Central memory CD4-positive, alpha-beta T cell (primary cell): ENCODE results near the gene NACC2.

Source experiments
- DNase-seq: peaks from one replicate; pipeline ENCODE4 v3.0.0; 2022

NACC2 gene

GRCh38 chr9:136054798-136055714 is 40.0 kb downstream of the NACC2 start:
- no peak for DNase-seq

DNA sequence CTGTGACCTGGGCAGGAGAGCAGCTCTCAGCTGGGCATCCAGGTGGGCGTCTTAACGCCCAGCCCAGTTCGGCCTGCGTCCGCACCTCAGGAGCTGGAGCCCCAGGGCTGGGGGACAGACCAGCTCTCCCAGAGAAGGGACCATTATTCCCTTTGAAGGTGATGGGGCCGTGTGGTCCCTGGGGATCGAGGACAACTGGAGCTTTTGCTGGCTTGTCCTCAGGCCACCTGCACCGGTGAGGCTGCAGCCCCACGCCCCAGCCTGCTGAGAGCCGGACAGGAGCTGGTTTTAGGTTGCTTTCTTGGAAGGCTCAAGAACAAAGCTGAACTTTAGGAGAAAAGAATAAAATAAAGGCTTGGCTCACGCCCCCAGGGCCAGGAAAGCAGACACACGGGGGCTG is 40.9 kb downstream of the NACC2 start:
- DNase-seq: no peak

DNA sequence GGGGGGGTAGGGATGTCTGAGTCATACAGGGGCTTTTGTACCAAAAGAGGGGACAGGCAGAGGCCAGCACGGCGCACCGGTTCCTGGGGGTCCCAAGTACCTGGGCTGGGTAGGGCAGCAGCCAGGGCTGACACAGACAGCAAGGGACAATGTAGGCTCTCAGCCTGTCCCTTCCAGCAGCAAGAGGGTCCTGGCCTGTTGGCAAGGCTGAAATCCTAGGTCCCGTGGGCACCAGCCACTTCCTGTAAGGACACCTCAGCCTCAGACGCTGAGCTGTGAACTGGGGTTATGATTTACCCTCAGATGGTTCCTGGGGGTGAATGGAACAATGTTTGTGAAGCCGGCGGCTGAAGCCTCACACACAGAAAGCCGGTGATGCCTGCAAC is 41.3 kb downstream of the NACC2 start:
- DNase-seq: no peak

- no peak for DNase-seq
These were observed 41.9 kb downstream of the NACC2 start for GRCh38 chr9:136052991-136053756.

DNA sequence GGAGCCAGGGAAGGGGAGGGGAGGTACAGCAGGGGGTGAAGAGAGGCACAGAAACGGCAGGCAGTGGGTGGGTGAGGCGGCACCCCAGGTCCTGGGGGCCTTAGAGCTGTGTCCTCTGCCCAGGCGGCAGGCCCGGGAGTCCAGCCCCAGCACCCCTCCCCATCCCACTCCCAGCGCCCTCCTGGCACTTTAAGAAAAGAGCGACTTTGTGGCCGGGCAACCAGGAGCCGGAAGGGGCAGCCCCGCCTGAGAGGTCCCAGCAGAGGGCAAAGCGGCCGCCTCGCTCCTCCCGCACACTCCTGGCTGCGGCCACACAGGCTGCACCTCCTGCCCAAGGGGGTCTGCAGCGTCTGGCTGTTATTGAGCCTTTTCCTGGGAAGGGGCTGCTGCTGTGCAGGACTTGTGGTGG is 42.6 kb downstream of the NACC2 start:
- DNase-seq: no peak

DNA sequence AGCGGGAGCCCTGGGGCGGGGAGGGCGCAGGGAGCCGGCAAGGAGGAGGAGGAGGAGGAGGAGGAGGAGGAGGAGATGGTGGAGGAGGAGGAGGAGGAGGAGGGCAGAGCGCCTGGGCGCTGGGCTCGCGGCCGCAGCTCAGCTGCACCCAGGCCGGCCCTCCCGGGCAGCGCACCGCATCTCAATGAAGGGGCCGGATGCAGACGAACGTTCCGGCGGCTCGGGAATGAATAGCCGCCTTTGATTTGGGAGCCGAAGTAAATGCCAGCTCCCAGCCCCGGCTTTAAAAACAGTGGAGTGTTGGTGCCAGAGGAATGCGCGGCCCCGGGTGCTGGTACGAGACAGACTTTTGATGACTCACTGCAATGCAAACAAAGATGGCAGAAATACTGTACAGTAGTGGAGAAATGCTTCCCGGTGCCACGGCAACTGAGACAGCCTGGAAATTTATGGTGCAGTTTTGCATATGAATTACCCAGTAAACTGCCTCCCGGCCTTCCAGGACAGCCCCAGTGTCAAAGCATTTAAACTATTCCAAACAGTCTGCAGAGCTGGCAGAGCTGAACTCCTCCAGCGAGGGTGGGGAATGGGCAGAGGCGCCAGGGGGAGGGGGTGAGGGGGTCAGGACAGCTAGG is 43.1 kb downstream of the NACC2 start:
- no peak for DNase-seq

DNA sequence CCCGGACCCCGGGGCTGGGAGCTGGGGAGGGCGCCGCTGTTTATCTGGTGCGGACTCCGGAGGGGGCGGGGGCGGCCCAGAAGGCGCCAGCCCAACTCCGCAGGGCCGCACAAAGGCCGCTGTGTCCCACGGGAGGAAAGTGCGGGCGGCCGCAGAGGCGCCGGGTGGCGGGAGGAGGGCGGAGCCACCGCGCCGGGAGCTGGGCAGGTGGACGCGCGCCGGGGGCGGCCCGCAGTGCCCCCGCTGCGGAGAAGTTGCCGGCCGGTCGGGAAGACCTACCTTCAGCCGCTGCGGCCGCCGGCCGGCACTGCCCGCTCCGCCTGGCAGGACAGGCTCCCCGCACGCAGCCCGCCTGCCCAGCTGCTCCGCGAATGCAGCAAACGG is 43.6 kb downstream of the NACC2 start:
- no peak for DNase-seq

DNA sequence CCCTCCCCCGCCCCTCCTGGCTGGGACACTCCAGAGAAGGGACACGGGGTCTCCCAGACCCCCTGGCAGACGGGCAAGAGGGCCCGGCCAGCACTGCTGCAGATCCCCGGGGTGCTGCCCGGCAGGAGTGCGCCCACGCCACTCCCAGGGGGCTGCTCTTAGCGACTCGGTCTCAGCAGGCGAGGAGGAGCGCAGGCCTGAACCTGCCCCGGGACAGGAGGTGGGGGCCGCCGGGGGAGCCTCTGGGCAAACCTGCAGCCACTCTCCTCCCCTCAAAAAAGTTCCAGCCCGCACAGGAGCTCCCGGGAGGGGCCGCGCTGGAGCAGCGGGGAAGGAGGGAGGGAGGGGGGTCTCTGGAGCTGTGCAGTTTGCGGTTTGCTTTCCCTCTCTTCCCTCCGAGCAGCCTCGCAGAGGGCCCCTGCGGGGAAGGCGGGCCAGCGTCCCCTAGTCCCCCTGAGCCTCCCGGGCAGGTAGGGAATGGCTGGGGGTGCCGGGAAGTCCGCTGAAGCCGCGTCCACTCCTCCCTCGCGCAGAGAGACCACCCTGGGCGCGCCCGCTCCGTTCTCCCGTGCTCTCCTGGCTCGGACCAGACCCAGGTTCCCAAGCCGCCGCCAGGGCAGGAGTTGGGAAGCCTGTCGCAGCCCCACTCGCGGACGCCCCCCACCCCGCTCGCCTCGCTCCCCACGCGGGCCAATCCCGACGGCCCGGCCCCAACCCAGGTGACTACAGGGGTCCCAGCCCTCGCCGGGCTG is 44.2 kb downstream of the NACC2 start:
- DNase-seq: no peak

- no peak for DNase-seq
These were observed 44.8 kb downstream of the NACC2 start for GRCh38 chr9:136050266-136050700.

GRCh38 chr9:136049491-136050265 is 45.4 kb downstream of the NACC2 start:
- no peak for DNase-seq

DNA sequence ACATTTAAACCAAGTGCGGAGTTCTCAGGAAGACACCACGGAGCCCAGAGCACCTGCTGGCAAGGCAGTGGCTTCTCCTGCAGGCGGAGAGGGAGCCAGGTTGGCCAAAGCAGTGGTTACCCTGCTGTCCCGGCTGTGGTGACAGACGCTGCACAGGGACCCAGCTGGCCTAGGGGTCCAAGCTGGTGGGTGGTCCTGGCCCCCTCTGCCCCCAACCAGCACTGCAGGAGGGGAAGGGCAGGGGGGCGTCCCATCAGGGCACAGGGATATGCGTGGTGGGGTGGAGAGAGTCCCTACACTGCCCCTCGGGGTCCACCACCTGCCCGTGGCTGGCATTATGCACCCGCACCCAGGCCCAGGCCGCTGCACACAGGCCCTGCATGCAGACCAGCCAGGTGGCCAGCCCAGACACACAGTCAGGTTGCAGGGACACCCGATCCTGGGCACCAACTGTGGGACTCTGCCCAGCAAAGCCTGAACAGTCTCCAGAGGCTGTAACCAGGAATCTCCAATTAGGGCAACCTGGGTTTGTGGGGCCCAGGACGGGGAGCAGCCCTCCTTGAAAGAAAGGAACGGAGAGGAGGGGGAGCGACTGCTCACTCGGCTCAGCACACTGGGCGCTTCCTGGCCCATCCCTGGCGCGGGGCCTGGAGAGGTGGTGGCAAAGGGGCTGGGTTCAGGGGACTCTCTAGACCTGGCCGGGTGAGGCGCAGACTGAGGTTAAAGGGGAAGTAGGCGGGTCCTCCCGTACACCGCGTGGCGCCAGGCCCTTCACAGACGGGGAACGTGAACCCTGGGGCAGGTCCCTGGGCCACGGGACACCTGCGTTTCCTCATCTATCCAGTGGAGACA is 46.3 kb downstream of the NACC2 start:
- no peak for DNase-seq

GRCh38 chr9:136047775-136048559 is 47.1 kb downstream of the NACC2 start:
- no peak for DNase-seq

- DNase-seq: peak; percentile 10
These were observed 47.9 kb downstream of the NACC2 start for GRCh38 chr9:136047076-136047774.

GRCh38 chr9:136046554-136046920 is 48.6 kb downstream of the NACC2 start:
- no peak for DNase-seq

DNA sequence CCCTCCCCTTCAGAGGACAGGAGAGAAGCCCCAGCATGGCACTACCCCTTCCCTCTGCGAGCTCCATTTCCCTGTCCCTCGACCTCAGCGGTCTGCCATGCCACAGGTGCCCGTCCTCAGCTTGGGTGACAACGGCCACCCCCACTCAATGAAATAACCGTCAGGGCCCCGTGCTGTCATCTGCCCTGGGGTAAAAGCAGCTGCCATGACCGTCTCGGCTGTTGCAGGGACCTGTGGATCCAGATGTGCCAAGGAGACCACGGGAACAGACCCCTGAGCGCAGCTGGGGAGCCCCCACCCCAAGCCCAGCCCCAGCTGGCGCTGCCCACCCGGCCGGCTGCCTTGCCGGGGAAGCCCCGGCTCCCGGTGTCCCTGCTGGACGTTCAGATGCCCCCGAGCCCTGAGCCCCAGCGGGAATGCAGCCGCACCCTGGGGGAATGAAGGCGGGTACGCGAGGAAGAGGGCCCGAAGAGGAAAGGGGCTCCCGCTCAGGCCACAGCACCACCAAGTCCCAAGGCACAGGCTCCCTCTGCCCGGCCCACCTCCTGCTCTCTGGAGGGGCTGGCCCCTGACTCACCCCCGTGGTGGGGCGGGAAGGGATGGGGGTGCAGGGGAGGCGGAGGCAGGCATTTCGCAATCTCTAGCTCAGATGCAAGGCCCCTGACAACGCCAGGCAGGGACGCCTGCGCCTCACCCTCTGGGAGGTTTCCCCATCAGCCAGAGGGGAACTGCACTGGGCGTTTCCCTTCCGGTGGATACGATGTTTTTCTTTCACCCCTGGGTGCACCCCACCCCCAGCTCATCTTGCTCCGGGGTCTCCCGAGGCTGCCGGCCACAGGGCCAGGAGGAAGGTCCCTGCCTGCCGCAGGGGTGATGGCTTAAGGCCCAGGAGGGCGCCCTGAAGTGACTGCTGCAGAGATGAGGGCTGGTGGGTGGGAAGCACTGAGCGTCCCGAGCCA is 49.2 kb downstream of the NACC2 start:
- DNase-seq: no peak

GRCh38 chr9:136044971-136045594 is 50.0 kb downstream of the NACC2 start:
- no peak for DNase-seq

GRCh38 chr9:136044207-136044970 is 50.7 kb downstream of the NACC2 start:
- DNase-seq: no peak
